Omental fat pad (tissue), 4 donors: Measurements from ENCODE around the gene TDRD10. TPM values are rescaled to one million over a fixed set of nuclear protein-coding genes. Genes with fewer than 3 reads are reported as not detected.

Experiments used
- ATAC-seq: fragments of 150-250 bp; one replicate; pipeline ENCODE4 v1.9.1; 2016; ENCODE audit warnings: mild to moderate bottlenecking, moderate library complexity; ENCODE audit not compliant: low FRiP score
- DNase-seq: peaks from one replicate; pipeline ENCODE4 v3.0.0-alpha.2; 2019; ENCODE audit warnings: low spot score
- CTCF ChIP-seq, 3 donors: fragments of 450-650 bp; IDR thresholded peaks; one replicate each; pipeline ENCODE4 v1.5.1; 2016 to 2017; ENCODE audit warnings: antibody characterized with exemption in 3 of 3, mild to moderate bottlenecking in 3 of 3, moderate library complexity in 2 of 3
- total RNA-seq, 4 donors: library from RNA; depleted of rRNA; stranded (reverse); fragments of >200 nt; gene quantifications; one replicate each; pipeline ENCODE4 v1.1.0, GENCODE V29; 2016

The TDRD10 gene
- total RNA-seq, 4 donors from 2014 or later, result 6.4 to 15.3 (median 7.7) TPM

GRCh38 chr1:154586231-154586630 is 84.2 kb downstream of the TDRD10 start:
- no peak for TF ChIP-seq CTCF (IDR thresholded peaks at IDR 0.05)
- no peak for ATAC-seq
- DNase-seq, result no peak

GRCh38 chr1:154586641-154587040 is 84.6 kb downstream of the TDRD10 start:
- ATAC-seq (no peak), DNase-seq (no peak)
- no peak for TF ChIP-seq CTCF (IDR thresholded peaks at IDR 0.05)

GRCh38 chr1:154589780-154590179 is 87.8 kb downstream of the TDRD10 start:
- no peak for ATAC-seq
- TF ChIP-seq CTCF (IDR thresholded peaks at IDR 0.05), result no peak
- no peak for DNase-seq

- ATAC-seq (no peak), DNase-seq (no peak)
- no peak for TF ChIP-seq CTCF (IDR thresholded peaks at IDR 0.05)
Measured at GRCh38 chr1:154590756-154591155, 88.7 kb downstream of the TDRD10 start.

GRCh38 chr1:154591206-154591605 is 89.2 kb downstream of the TDRD10 start:
- DNase-seq (no peak), ATAC-seq (no peak)
- TF ChIP-seq CTCF (IDR thresholded peaks at IDR 0.05), result no peak

GRCh38 chr1:154593390-154593789 is 91.4 kb downstream of the TDRD10 start:
- DNase-seq, result no peak
- ATAC-seq, result no peak
- TF ChIP-seq CTCF (IDR thresholded peaks at IDR 0.05), result no peak

GRCh38 chr1:154594811-154595210 is 92.8 kb downstream of the TDRD10 start:
- no peak for TF ChIP-seq CTCF (IDR thresholded peaks at IDR 0.05)
- no peak for DNase-seq
- ATAC-seq, result no peak
